GM12873 (cell line): ENCODE measurements around the gene PKIB.

Experiments used
- CTCF ChIP-seq: IDR thresholded peaks from 2 replicates; pipeline ENCODE4 v1.5.1; 2012; ENCODE audit warnings: low read depth, mild to moderate bottlenecking, moderate library complexity, low read length, control low read depth; ENCODE audit not compliant: insufficient read depth; ENCODE audit errors: missing control alignments

Gene PKIB

GRCh38 chr6:122669418-122669817, 59.2 kb downstream of the PKIB start:
- no peak for TF ChIP-seq CTCF

- no peak for TF ChIP-seq CTCF
Observed at GRCh38 chr6:122669868-122670267, 59.7 kb downstream of the PKIB start.

GRCh38 chr6:122671251-122671650, 61.0 kb downstream of the PKIB start:
- TF ChIP-seq CTCF: no peak

- TF ChIP-seq CTCF: no peak
Observed at GRCh38 chr6:122673343-122673961, 63.2 kb downstream of the PKIB start.

GRCh38 chr6:122676146-122676545, 65.9 kb downstream of the PKIB start:
- no peak for TF ChIP-seq CTCF

GRCh38 chr6:122676688-122677087, 66.5 kb downstream of the PKIB start:
- no peak for TF ChIP-seq CTCF

- TF ChIP-seq CTCF: no peak
Observed at GRCh38 chr6:122677406-122677805, 67.2 kb downstream of the PKIB start.
